ENCODE measurements around the gene TUBG2. TPM values are rescaled to one million over a fixed set of nuclear protein-coding genes. Genes with fewer than 3 reads are reported as not detected.
A peak's percentile ranks its signal among the peaks of the same experiment; 100 is the strongest.

TUBG2 gene
- total RNA-seq, 1 donor, result 13.8 TPM

DNA sequence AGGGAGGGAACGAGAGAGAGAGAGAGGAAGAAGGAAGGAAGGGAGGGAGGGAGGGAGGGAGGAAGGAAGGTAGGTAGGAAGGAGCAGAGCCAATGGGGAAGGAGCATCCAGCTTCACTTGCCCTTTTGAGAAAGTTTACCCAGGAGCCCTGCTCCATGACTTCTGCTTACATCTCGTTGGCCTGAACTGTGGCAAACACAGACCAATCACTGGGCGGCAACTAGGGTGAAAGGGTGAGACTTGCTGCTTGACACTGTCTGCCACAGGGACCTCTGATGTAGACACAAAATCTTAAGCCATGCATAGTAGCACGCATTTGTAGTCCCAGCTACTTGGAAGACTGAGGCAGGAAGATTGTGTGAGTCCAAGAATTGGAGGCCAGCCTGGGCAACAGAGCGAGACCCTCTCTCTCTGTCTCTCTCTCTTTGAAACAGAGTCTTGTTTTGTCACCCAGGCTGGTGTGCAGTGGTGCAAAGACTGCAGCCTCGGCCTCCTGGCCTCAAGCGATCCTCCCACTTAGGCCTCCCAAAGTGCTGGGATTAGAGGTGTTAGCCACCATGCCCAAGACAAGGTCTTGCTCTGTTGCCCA is 19.5 kb upstream of the TUBG2 start:
- no peak overlapping the region for H3K4me2 ChIP-seq (ENCODE audit: insufficient read depth, low read length)
- no peaks in the 10 kb centered on the region for H4K20me1 ChIP-seq (ENCODE audit: insufficient read depth, low read length)
- no peaks in the 10 kb centered on the region for H3K79me2 ChIP-seq (ENCODE audit: insufficient read depth, low read length)
- H3K4me3 ChIP-seq (ENCODE audit: insufficient read depth, low read length), result no peak overlapping the region
- no peaks in the 10 kb centered on the region for H3K27me3 ChIP-seq (ENCODE audit: insufficient read depth, low read length)
- no peaks in the 10 kb centered on the region for H3K4me1 ChIP-seq (ENCODE audit: insufficient read depth, low read length)
- TF ChIP-seq, protein P1, sequence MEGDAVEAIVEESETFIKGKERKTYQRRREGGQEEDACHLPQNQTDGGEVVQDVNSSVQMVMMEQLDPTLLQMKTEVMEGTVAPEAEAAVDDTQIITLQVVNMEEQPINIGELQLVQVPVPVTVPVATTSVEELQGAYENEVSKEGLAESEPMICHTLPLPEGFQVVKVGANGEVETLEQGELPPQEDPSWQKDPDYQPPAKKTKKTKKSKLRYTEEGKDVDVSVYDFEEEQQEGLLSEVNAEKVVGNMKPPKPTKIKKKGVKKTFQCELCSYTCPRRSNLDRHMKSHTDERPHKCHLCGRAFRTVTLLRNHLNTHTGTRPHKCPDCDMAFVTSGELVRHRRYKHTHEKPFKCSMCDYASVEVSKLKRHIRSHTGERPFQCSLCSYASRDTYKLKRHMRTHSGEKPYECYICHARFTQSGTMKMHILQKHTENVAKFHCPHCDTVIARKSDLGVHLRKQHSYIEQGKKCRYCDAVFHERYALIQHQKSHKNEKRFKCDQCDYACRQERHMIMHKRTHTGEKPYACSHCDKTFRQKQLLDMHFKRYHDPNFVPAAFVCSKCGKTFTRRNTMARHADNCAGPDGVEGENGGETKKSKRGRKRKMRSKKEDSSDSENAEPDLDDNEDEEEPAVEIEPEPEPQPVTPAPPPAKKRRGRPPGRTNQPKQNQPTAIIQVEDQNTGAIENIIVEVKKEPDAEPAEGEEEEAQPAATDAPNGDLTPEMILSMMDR (IDR thresholded peaks at IDR 0.05; ENCODE audit: extremely low read depth, low read depth, low read length), result no peak
- H2AFZ ChIP-seq (ENCODE audit: low read length), result no peak overlapping the region
- no peaks in the 10 kb centered on the region for H3K36me3 ChIP-seq (ENCODE audit: insufficient read depth, low read length)
- no peaks in the 10 kb centered on the region for H3K9me3 ChIP-seq (ENCODE audit: low read depth, low read length)
- DNase-seq (ENCODE audit: insufficient read length, low spot score, missing footprints), result no peak
- H3K27ac ChIP-seq (ENCODE audit: low read depth, low read length), result no peak overlapping the region

- Histone ChIP-seq H3K4me2 (ENCODE audit: insufficient read depth, low read length) (no peak overlapping the region), H3K4me3 (ENCODE audit: insufficient read depth, low read length) (no peak overlapping the region), H4K20me1 (ENCODE audit: insufficient read depth, low read length) (no peaks in the 10 kb centered on the region), H3K9me3 (ENCODE audit: low read depth, low read length) (no peaks in the 10 kb centered on the region), H3K27ac (ENCODE audit: low read depth, low read length) (no peak overlapping the region), H3K36me3 (ENCODE audit: insufficient read depth, low read length) (no peaks in the 10 kb centered on the region), H3K4me1 (ENCODE audit: insufficient read depth, low read length) (no peaks in the 10 kb centered on the region), H3K79me2 (ENCODE audit: insufficient read depth, low read length) (no peaks in the 10 kb centered on the region), H2AFZ (ENCODE audit: low read length) (no peak overlapping the region), H3K27me3 (ENCODE audit: insufficient read depth, low read length) (no peaks in the 10 kb centered on the region)
- peak; percentile 19 for DNase-seq (ENCODE audit: insufficient read length, low spot score, missing footprints)
- TF ChIP-seq, protein P1 (IDR thresholded peaks at IDR 0.05; ENCODE audit: extremely low read depth, low read depth, low read length), result no peak
Observed at GRCh38 chr17:42640121-42640520, 19.0 kb upstream of the TUBG2 start.

DNA sequence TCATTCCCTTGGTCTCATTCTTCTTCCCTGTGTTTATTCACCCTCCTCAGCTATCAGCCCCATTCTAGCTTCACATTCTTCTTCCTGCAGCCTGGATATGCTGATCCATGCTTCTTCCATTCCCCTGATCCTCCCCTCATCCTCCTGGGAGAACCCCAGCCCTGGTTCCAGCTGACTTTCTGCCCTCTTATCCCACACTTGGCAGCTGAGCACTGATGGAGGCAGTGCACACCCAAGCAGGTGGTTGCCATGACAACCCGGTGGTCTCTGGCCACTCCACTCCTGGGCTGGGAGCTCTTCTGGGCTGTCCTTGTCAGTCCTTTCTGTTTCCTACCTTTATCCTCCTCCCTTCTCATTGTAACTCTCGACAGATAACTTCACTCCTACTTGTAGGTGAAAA is 16.7 kb upstream of the TUBG2 start:
- no peaks in the 10 kb centered on the region for H3K4me1 ChIP-seq (ENCODE audit: insufficient read depth, low read length)

GRCh38 chr17:42647778-42648177 is 11.3 kb upstream of the TUBG2 start:
- Histone ChIP-seq H3K4me1 (ENCODE audit: insufficient read depth, low read length) (no peaks in the 10 kb centered on the region), H3K36me3 (ENCODE audit: insufficient read depth, low read length) (no peaks in the 10 kb centered on the region), H3K4me2 (ENCODE audit: insufficient read depth, low read length) (no peak overlapping the region), H3K27me3 (ENCODE audit: insufficient read depth, low read length) (no peaks in the 10 kb centered on the region), H2AFZ (ENCODE audit: low read length) (no peak overlapping the region), H3K27ac (ENCODE audit: low read depth, low read length) (no peak overlapping the region), H3K9me3 (ENCODE audit: low read depth, low read length) (no peaks in the 10 kb centered on the region), H3K4me3 (ENCODE audit: insufficient read depth, low read length) (no peak overlapping the region), H4K20me1 (ENCODE audit: insufficient read depth, low read length) (no peaks in the 10 kb centered on the region), H3K79me2 (ENCODE audit: insufficient read depth, low read length) (no peaks in the 10 kb centered on the region)
- TF ChIP-seq, protein P1 (IDR thresholded peaks at IDR 0.05; ENCODE audit: extremely low read depth, low read depth, low read length), result no peak
- DNase-seq (ENCODE audit: insufficient read length, low spot score, missing footprints), result peak; percentile 36

More for the DNA sequence above, 16.7 kb upstream of the TUBG2 start:
- Histone ChIP-seq H3K4me2 (ENCODE audit: insufficient read depth, low read length) (no peak overlapping the region), H3K4me3 (ENCODE audit: insufficient read depth, low read length) (no peak overlapping the region), H4K20me1 (ENCODE audit: insufficient read depth, low read length) (no peaks in the 10 kb centered on the region), H3K27me3 (ENCODE audit: insufficient read depth, low read length) (no peaks in the 10 kb centered on the region), H2AFZ (ENCODE audit: low read length) (no peak overlapping the region), H3K9me3 (ENCODE audit: low read depth, low read length) (no peaks in the 10 kb centered on the region), H3K27ac (ENCODE audit: low read depth, low read length) (no peak overlapping the region), H3K79me2 (ENCODE audit: insufficient read depth, low read length) (no peaks in the 10 kb centered on the region), H3K36me3 (ENCODE audit: insufficient read depth, low read length) (no peaks in the 10 kb centered on the region)
- TF ChIP-seq, protein P1 (IDR thresholded peaks at IDR 0.05; ENCODE audit: extremely low read depth, low read depth, low read length), result no peak
- peak; percentile 37 for DNase-seq (ENCODE audit: insufficient read length, low spot score, missing footprints)

Data from osteoblast (primary cell).